Stimulated activated naive B cell treated with anti-CD40 and anti-IgM and Interleukin-4, amounts not matched to agents 10 μg/mL and 1 μg/mL and 100 μg/mL, for 72 hours (primary cell): Measurements from ENCODE around the gene VAMP2.

Experiments
- ATAC-seq, 2 donors: fragments of 150-1000 bp; cut with Tn5 transposase; replicated peaks; 2 replicates each; pipeline ENCODE4 v1.10.0; 2021; ENCODE audit warnings: moderate library complexity in 1 of 2
- DNase-seq: peaks from one replicate; pipeline ENCODE4 v3.0.0; 2021
- H3K27ac Mint-ChIP-seq: one replicate; pipeline ENCODE4 v1.8.0; 2022; ENCODE audit warnings: mild to moderate bottlenecking, mixed read lengths
- H3K27me3 Mint-ChIP-seq, 2 donors: one replicate each; pipeline ENCODE4 v1.8.0; 2022; ENCODE audit warnings: mixed read lengths in 2 of 2
- H3K36me3 Mint-ChIP-seq, 2 donors: one replicate each; pipeline ENCODE4 v1.8.0; 2022; ENCODE audit warnings: mixed read lengths in 2 of 2, mild to moderate bottlenecking in 1 of 2
- H3K4me1 Mint-ChIP-seq, 2 donors: one replicate each; pipeline ENCODE4 v1.8.0; 2022; ENCODE audit warnings: mixed read lengths in 2 of 2, mild to moderate bottlenecking in 1 of 2
- H3K4me3 Mint-ChIP-seq, 2 donors: one replicate each; pipeline ENCODE4 v1.8.0; 2022; ENCODE audit warnings: mild to moderate bottlenecking in 2 of 2, mixed read lengths in 2 of 2, moderate library complexity in 1 of 2
- H3K9me3 Mint-ChIP-seq, 2 donors: one replicate each; pipeline ENCODE4 v1.8.0; 2022; ENCODE audit warnings: mixed read lengths in 2 of 2, mild to moderate bottlenecking in 1 of 2

The VAMP2 gene

GRCh38 chr17:8109661-8110455 is 52.9 kb downstream of the VAMP2 start:
- peaks cover 46 to 83% of the 10 kb centered on the region in 2 donors for H3K27me3 Mint-ChIP-seq
- ATAC-seq (peak; percentile 98), DNase-seq (peak; percentile 60)
- H3K36me3 Mint-ChIP-seq, result no peaks in the 10 kb centered on the region
- H3K9me3 Mint-ChIP-seq, result no peaks in the 10 kb centered on the region
- H3K4me3 Mint-ChIP-seq, result peak overlapping the region; percentile 44 to 67
- H3K27ac Mint-ChIP-seq, result no peak overlapping the region
- peaks cover 0 to 11% of the 10 kb centered on the region in 2 donors for H3K4me1 Mint-ChIP-seq
